Endothelial cell (in vitro differentiated cells): ENCODE results near the gene MCMBP. TPM values are rescaled to one million over a fixed set of nuclear protein-coding genes. Genes with fewer than 3 reads are reported as not detected.
"Not testable (repeated sequence)": the region's sequence is repeated elsewhere in the genome, so short reads cannot be mapped to it uniquely, and the experiment has no call there.

Experiments used
- DNase-seq: peaks from one replicate; pipeline ENCODE4 v3.0.0; 2021; ENCODE audit warnings: low spot score
- H3K27ac Mint-ChIP-seq: one replicate; pipeline ENCODE4 v1.8.0; 2021; ENCODE audit warnings: mixed read lengths, inconsistent platforms; ENCODE audit not compliant: unreplicated experiment
- H3K27me3 Mint-ChIP-seq: one replicate; pipeline ENCODE4 v1.8.0; 2021; ENCODE audit warnings: mild to moderate bottlenecking, moderate library complexity, mixed read lengths, inconsistent platforms; ENCODE audit not compliant: unreplicated experiment
- H3K36me3 Mint-ChIP-seq: one replicate; pipeline ENCODE4 v1.8.0; 2021; ENCODE audit warnings: mild to moderate bottlenecking, low read depth, mixed read lengths, inconsistent platforms; ENCODE audit not compliant: unreplicated experiment
- H3K4me1 Mint-ChIP-seq: one replicate; pipeline ENCODE4 v1.8.0; 2021; ENCODE audit warnings: mild to moderate bottlenecking, mixed read lengths, inconsistent platforms; ENCODE audit not compliant: unreplicated experiment
- H3K4me3 Mint-ChIP-seq: one replicate; pipeline ENCODE4 v1.8.0; 2021; ENCODE audit warnings: mild to moderate bottlenecking, mixed read lengths, inconsistent platforms; ENCODE audit not compliant: unreplicated experiment
- H3K9me3 Mint-ChIP-seq: one replicate; pipeline ENCODE4 v1.8.0; 2021; ENCODE audit warnings: mixed read lengths, inconsistent platforms; ENCODE audit not compliant: unreplicated experiment
- CTCF ChIP-seq: fragments of 200-600 bp; sonication (generic); IDR thresholded peaks from one replicate; pipeline ENCODE4 v1.5.0; 2021; ENCODE audit warnings: antibody characterized with exemption; ENCODE audit not compliant: unreplicated experiment
- total RNA-seq: library from RNA; stranded (reverse); fragmentation: NEBNext Ultra II Directional; extraction: Animal tissue kit (Norgen Biotek cat#: 25700); gene quantifications from one replicate; pipeline ENCODE4 v1.2.1, GENCODE V29; 2021; ENCODE audit not compliant: unreplicated experiment

The MCMBP gene
- total RNA-seq, 1 donor from 2014 or later, result 72.1 TPM

- H3K4me3 Mint-ChIP-seq, result no peak overlapping the region
- H3K36me3 Mint-ChIP-seq, result peaks cover 22% of the 10 kb centered on the region
- no peaks in the 10 kb centered on the region for H3K9me3 Mint-ChIP-seq
- no peak overlapping the region for H3K27ac Mint-ChIP-seq
- no peaks in the 10 kb centered on the region for H3K4me1 Mint-ChIP-seq
- H3K27me3 Mint-ChIP-seq, result no peaks in the 10 kb centered on the region
- no peak for TF ChIP-seq CTCF
- DNase-seq, result no peak
Observed at GRCh38 chr10:119908166-119908565, 35.5 kb upstream of the MCMBP start.

- DNase-seq, H3K4me1 Mint-ChIP-seq, H3K9me3 Mint-ChIP-seq, H3K27ac Mint-ChIP-seq, H3K4me3 Mint-ChIP-seq, H3K27me3 Mint-ChIP-seq: not testable (repeated sequence)
- peaks cover 18% of the 10 kb centered on the region for H3K36me3 Mint-ChIP-seq
Observed at GRCh38 chr10:119907695-119908094, 35.1 kb upstream of the MCMBP start.

GRCh38 chr10:119903946-119904666 is 31.5 kb upstream of the MCMBP start:
- no peaks in the 10 kb centered on the region for H3K9me3 Mint-ChIP-seq
- H3K4me3 Mint-ChIP-seq, result no peak overlapping the region
- no peak for TF ChIP-seq CTCF
- no peaks in the 10 kb centered on the region for H3K4me1 Mint-ChIP-seq
- peaks cover 12% of the 10 kb centered on the region for H3K36me3 Mint-ChIP-seq
- H3K27me3 Mint-ChIP-seq, result no peaks in the 10 kb centered on the region
- DNase-seq, result no peak
- H3K27ac Mint-ChIP-seq, result no peak overlapping the region

GRCh38 chr10:119898577-119898976 is 25.9 kb upstream of the MCMBP start:
- Mint-ChIP-seq H3K4me1 (peaks cover 12% of the 10 kb centered on the region), H3K27me3 (peaks cover 1% of the 10 kb centered on the region), H3K36me3 (peaks cover 3% of the 10 kb centered on the region), H3K27ac (no peak overlapping the region), H3K4me3 (no peak overlapping the region), H3K9me3 (no peaks in the 10 kb centered on the region)
- no peak for DNase-seq
- no peak for TF ChIP-seq CTCF

- TF ChIP-seq CTCF, result no peak
- Mint-ChIP-seq H3K27ac (no peak overlapping the region), H3K4me1 (peaks cover 18% of the 10 kb centered on the region), H3K9me3 (no peaks in the 10 kb centered on the region), H3K27me3 (peaks cover 7% of the 10 kb centered on the region), H3K36me3 (peaks cover 3% of the 10 kb centered on the region), H3K4me3 (no peak overlapping the region)
- DNase-seq, result no peak
Observed at GRCh38 chr10:119896937-119897770, 24.5 kb upstream of the MCMBP start.
